ENCODE measurements around the gene NXPH3. TPM values are rescaled to one million over a fixed set of nuclear protein-coding genes. Genes with fewer than 3 reads are reported as not detected.

The NXPH3 gene
- total and polyA plus RNA-seq, 2 donors (not counting 3 experiments of a cell fraction or from before 2014, with no cell fraction given): 1.7 to 2.0 TPM

- no peak for TF ChIP-seq FOS (IDR thresholded peaks at IDR 0.05; ENCODE audit: borderline replicate concordance, insufficient read depth, low read length)
- no peak for TF ChIP-seq GATA2 (IDR thresholded peaks at IDR 0.05; ENCODE audit: insufficient read depth, insufficient read length, low read depth, low read length)
- TF ChIP-seq POLR2A (IDR thresholded peaks at IDR 0.05; ENCODE audit: low read depth, low read length): no peak
- no peak for TF ChIP-seq EZH2 (IDR thresholded peaks at IDR 0.05; ENCODE audit: borderline replicate concordance, low read depth, low read length, severe bottlenecking)
- no peak for TF ChIP-seq JUN (IDR thresholded peaks at IDR 0.05; ENCODE audit: borderline replicate concordance, insufficient read depth, insufficient read length, low read depth)
- TF ChIP-seq MAX (IDR thresholded peaks at IDR 0.05; ENCODE audit: insufficient read depth, insufficient read length): no peak
- TF ChIP-seq, protein P1, sequence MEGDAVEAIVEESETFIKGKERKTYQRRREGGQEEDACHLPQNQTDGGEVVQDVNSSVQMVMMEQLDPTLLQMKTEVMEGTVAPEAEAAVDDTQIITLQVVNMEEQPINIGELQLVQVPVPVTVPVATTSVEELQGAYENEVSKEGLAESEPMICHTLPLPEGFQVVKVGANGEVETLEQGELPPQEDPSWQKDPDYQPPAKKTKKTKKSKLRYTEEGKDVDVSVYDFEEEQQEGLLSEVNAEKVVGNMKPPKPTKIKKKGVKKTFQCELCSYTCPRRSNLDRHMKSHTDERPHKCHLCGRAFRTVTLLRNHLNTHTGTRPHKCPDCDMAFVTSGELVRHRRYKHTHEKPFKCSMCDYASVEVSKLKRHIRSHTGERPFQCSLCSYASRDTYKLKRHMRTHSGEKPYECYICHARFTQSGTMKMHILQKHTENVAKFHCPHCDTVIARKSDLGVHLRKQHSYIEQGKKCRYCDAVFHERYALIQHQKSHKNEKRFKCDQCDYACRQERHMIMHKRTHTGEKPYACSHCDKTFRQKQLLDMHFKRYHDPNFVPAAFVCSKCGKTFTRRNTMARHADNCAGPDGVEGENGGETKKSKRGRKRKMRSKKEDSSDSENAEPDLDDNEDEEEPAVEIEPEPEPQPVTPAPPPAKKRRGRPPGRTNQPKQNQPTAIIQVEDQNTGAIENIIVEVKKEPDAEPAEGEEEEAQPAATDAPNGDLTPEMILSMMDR (IDR thresholded peaks at IDR 0.05; ENCODE audit: extremely low read depth in 1 of 2, insufficient read depth in 1 of 2, low read depth in 1 of 2, low read length in 2 of 2): no peak
- no peak for TF ChIP-seq POLR2AphosphoS5 (IDR thresholded peaks at IDR 0.05; ENCODE audit: insufficient read depth, low read depth, low read length)
- TF ChIP-seq MYC (IDR thresholded peaks at IDR 0.05; ENCODE audit: low read depth, low read length): no peak
- DNase-seq (ENCODE audit: low read depth, low spot score): no peak
- Histone ChIP-seq H3K9me1 (replicated peaks; ENCODE audit: control insufficient read depth, extremely low read depth, insufficient read depth, low read length) (no peaks in the 10 kb centered on the region), H4K20me1 (replicated peaks; ENCODE audit: control insufficient read depth, extremely low read depth, insufficient read depth, low read length) (no peaks in the 10 kb centered on the region), H2AFZ (ENCODE audit: low read depth, low read length) (no peak overlapping the region), H3K79me2 (ENCODE audit: control insufficient read depth, insufficient read depth, low read length) (no peaks in the 10 kb centered on the region), H3K9ac (replicated peaks; ENCODE audit: extremely low read depth, insufficient read depth, low read length) (no peak overlapping the region), H3K4me3 (replicated peaks in 1 of 3; ENCODE audit: insufficient read depth in 1 of 3, low read depth in 1 of 3, low read length in 3 of 3) (no peak overlapping the region), H3K27ac (ENCODE audit: insufficient read depth, low read depth, low read length) (no peak overlapping the region), H3K36me3 (ENCODE audit: control insufficient read depth in 2 of 2, extremely low read depth in 1 of 2, insufficient read depth in 2 of 2, low read length in 2 of 2) (no peaks in the 10 kb centered on the region), H3K4me2 (ENCODE audit: insufficient read depth, low read length) (no peak overlapping the region), H3K4me1 (ENCODE audit: control insufficient read depth, extremely low read depth, insufficient read depth, low read length) (peaks cover 13% of the 10 kb centered on the region), H3K27me3 (ENCODE audit: control insufficient read depth in 2 of 2, insufficient read depth in 2 of 2, low read length in 2 of 2) (no peaks in the 10 kb centered on the region), H3K9me3 (replicated peaks; ENCODE audit: control insufficient read depth, insufficient read depth, low read length) (no peaks in the 10 kb centered on the region)
- ChIA-PET POLR2A (no interaction called here), CTCF (interaction anchor here (0.8 kb wide), 1 partner anchor 9 kb away, joined by 4 read pairs; no protein-coding TSS in a partner anchor)
- dilution Hi-C loops (cut with MboI; ENCODE audit: extremely low pct_ligation_motif_present, low sequenced_read_pairs): no loop called here
- BruUV-seq (replicated peaks): no TSS peak
- intact Hi-C loops (cut with micrococcal nuclease): no loop called here
- FAIRE-seq: no peak
These were observed 3.4 kb downstream of the NXPH3 start for GRCh38 chr17:49578952-49579500.

All from endothelial cell of umbilical vein (primary cell).